ENCODE measurements around the gene IL36G.

The IL36G gene

GRCh38 chr2:112994648-112995047 lies 16.8 kb downstream of the IL36G start:
- no peak for DNase-seq (ENCODE audit: extremely low read depth, low read depth)
- no peak for TF ChIP-seq CTCF (IDR thresholded peaks at IDR 0.05; ENCODE audit: low read depth, low read length)

DNA sequence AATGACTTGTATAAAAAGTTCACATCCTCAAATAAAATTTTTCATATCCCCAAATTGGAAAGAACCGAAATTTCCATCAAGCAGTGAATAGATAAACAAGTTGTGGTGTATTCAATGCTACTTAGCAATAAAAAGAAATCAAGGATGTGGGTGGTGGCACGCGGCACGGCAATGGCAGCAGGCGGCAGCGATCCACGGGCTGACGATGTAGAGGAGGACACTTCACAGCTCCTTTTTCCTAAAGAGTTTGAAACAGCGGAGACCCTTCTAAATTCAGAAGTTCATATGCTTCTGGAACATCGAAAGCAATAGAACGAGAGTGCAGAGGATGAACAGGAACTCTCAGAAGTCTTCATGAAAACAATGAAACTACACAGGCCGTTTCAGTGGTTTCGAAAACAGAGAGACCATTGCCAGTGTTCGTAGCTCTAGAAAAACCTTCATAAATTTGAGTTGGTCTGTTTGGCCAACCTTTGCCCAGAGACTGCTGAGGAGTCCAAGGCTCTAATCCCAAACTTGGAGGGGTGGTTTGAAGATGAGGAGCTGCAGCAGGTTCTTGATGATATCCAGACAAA lies 17.6 kb downstream of the IL36G start:
- TF ChIP-seq CTCF (IDR thresholded peaks at IDR 0.05; ENCODE audit: low read depth, low read length), result no peak
- DNase-seq (ENCODE audit: extremely low read depth, low read depth), result no peak

- DNase-seq (ENCODE audit: extremely low read depth, low read depth), result no peak
- TF ChIP-seq CTCF (IDR thresholded peaks at IDR 0.05; ENCODE audit: low read depth, low read length), result no peak
Measured at GRCh38 chr2:112996635-112997034, 18.8 kb downstream of the IL36G start.

DNA sequence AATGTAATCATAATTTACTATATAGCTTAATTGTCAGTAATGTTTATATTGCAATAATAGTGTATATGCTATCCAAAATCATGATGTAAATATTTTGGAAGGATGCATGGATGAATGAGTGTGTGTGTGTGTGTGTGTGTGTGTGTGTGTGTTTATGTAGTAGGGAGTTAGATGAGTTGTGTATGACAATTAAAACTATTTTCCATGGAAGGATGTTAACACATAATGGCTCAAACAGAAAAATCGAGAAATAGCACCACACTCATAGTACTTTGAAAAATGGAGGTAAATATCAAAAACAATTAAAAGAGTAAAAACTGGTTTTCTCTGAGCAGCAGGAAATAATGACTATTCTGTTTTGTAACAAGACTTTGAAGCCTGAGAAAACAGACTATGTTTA lies 19.3 kb downstream of the IL36G start:
- no peak for TF ChIP-seq CTCF (IDR thresholded peaks at IDR 0.05; ENCODE audit: low read depth, low read length)
- DNase-seq (ENCODE audit: extremely low read depth, low read depth), result no peak

DNA sequence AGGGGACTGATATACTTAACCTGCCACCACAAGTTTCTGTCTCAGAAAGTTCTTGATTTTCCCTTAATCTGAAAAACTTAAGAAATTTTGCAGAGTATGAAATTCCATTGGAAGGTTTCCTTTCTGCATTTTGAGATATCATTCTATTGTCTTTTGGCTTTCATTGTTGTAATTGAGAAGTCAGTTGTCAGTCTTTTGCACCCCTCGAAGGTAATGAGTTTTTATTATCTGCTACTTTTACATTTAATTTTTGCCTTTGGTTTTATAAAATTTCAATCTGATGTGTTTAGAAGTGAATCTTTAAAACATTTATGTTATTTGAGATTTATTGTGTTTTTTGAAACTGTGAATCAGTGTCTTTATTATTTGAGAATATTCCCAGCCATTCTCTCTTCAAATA lies 22.6 kb downstream of the IL36G start:
- DNase-seq (ENCODE audit: extremely low read depth, low read depth), result no peak
- no peak for TF ChIP-seq CTCF (IDR thresholded peaks at IDR 0.05; ENCODE audit: low read depth, low read length)

GRCh38 chr2:113002677-113003076 lies 24.9 kb downstream of the IL36G start:
- TF ChIP-seq CTCF (IDR thresholded peaks at IDR 0.05; ENCODE audit: low read depth, low read length), result no peak
- no peak for DNase-seq (ENCODE audit: extremely low read depth, low read depth)

- TF ChIP-seq CTCF (IDR thresholded peaks at IDR 0.05; ENCODE audit: low read depth, low read length), result no peak
- no peak for DNase-seq (ENCODE audit: extremely low read depth, low read depth)
Measured at GRCh38 chr2:113005030-113005509, 27.3 kb downstream of the IL36G start, which contains the start of gene IL36A. IL36A (plus strand) TSS chr2:113005459; CDS start chr2:113005872, 413 bp downstream.
